HEK293T (cell line): ENCODE results near the gene ARHGAP23.

ENCODE experiments used
- BHLHE40 ChIP-seq: fragments of 450-650 bp; IDR thresholded peaks from 2 replicates; pipeline ENCODE4 v1.6.1; 2016; ENCODE audit warnings: mild to moderate bottlenecking, moderate library complexity, borderline replicate concordance
- ELF4 ChIP-seq: fragments of 450-650 bp; IDR thresholded peaks from 2 replicates; pipeline ENCODE4 v1.6.1; 2017; ENCODE audit warnings: antibody characterized with exemption
- FOXM1 ChIP-seq: fragments of 450-650 bp; IDR thresholded peaks from 2 replicates; pipeline ENCODE4 v1.6.1; 2017; ENCODE audit warnings: mild to moderate bottlenecking, borderline replicate concordance
- L3MBTL2 ChIP-seq: fragments of 450-650 bp; conservative IDR thresholded peaks from 2 replicates; pipeline ENCODE4 v1.6.1; 2016; ENCODE audit warnings: mild to moderate bottlenecking
- NFRKB ChIP-seq: fragments of 450-650 bp; IDR thresholded peaks from 2 replicates; pipeline ENCODE4 v1.6.1; 2016; ENCODE audit warnings: mild to moderate bottlenecking, moderate library complexity
- SP1 ChIP-seq: fragments of 450-650 bp; IDR thresholded peaks from 2 replicates; pipeline ENCODE4 v1.6.1; 2017
- TARDBP ChIP-seq: fragments of 450-650 bp; IDR thresholded peaks from 2 replicates; pipeline ENCODE4 v1.6.1; 2016
- ZNF384 ChIP-seq: fragments of 450-650 bp; IDR thresholded peaks from 2 replicates; pipeline ENCODE4 v1.6.1; 2016

- no peak for TF ChIP-seq ELF4
- no peak for TF ChIP-seq BHLHE40
- TF ChIP-seq FOXM1, result no peak
- TF ChIP-seq SP1, result no peak
- no peak for TF ChIP-seq TARDBP
- TF ChIP-seq NFRKB, result no peak
- TF ChIP-seq ZNF384, result no peak
- TF ChIP-seq L3MBTL2, result no peak
Measured at GRCh38 chr17:38447502-38448085, 19.3 kb downstream of the ARHGAP23 start.
